ENCODE results near the gene ZNF324.

DNA sequence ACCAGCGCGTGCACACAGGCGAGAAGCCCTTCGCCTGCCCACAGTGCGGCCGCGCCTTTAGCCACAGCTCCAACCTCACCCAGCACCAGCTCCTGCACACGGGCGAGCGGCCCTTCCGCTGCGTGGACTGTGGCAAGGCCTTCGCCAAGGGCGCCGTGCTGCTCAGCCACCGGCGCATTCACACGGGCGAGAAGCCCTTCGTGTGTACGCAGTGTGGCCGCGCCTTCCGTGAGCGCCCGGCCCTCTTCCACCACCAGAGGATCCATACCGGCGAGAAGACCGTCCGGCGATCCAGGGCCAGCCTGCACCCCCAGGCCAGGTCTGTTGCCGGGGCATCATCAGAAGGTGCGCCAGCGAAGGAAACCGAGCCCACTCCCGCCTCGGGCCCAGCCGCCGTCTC is 4.9 kb downstream of the ZNF324 start:
- TF ChIP-seq EP300 (IDR thresholded peaks at IDR 0.05) (no peak), POLR2A (IDR thresholded peaks at IDR 0.05) (no peak)
- TF ChIP-seq, protein P1, sequence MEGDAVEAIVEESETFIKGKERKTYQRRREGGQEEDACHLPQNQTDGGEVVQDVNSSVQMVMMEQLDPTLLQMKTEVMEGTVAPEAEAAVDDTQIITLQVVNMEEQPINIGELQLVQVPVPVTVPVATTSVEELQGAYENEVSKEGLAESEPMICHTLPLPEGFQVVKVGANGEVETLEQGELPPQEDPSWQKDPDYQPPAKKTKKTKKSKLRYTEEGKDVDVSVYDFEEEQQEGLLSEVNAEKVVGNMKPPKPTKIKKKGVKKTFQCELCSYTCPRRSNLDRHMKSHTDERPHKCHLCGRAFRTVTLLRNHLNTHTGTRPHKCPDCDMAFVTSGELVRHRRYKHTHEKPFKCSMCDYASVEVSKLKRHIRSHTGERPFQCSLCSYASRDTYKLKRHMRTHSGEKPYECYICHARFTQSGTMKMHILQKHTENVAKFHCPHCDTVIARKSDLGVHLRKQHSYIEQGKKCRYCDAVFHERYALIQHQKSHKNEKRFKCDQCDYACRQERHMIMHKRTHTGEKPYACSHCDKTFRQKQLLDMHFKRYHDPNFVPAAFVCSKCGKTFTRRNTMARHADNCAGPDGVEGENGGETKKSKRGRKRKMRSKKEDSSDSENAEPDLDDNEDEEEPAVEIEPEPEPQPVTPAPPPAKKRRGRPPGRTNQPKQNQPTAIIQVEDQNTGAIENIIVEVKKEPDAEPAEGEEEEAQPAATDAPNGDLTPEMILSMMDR (IDR thresholded peaks at IDR 0.05), result no peak
